ENCODE data around the gene TGM6.

- TF ChIP-seq CTCF (IDR thresholded peaks at IDR 0.05 in 8 of 11, conservative IDR thresholded peaks at IDR 0.05 in 3 of 11) (no peak), POLR2A (IDR thresholded peaks at IDR 0.05) (no peak), POLR2AphosphoS5 (IDR thresholded peaks at IDR 0.05) (no peak)
Observed at GRCh38 chr20:2417213-2417541, 36.5 kb downstream of the TGM6 start.

Data from spleen (tissue), 7 donors.